NOMO-1 treated with dmso at 0.1 percent for 144 hours (cell line): Measurements from ENCODE around the gene ADCY10.
"Not testable (repeated sequence)": the region's sequence is repeated elsewhere in the genome, so short reads cannot be mapped to it uniquely, and the experiment has no call there.

Experiments used
- DNase-seq: peaks from one replicate; lab custom pipeline; 2025; ENCODE audit not compliant: unreplicated experiment; lab: John Stamatoyannopoulos, UW

ADCY10 gene

GRCh38 chr1:167893798-167894197 lies 20.1 kb downstream of the ADCY10 start:
- no peak for DNase-seq

GRCh38 chr1:167890400-167890799 lies 23.5 kb downstream of the ADCY10 start:
- DNase-seq = no peak

GRCh38 chr1:167887187-167887586 lies 26.7 kb downstream of the ADCY10 start:
- not testable (repeated sequence) for DNase-seq

- DNase-seq = no peak
Observed at GRCh38 chr1:167882376-167882775, 31.6 kb downstream of the ADCY10 start.

- DNase-seq = no peak
Observed at GRCh38 chr1:167881786-167882185, 32.1 kb downstream of the ADCY10 start.

- no peak for DNase-seq
Observed at GRCh38 chr1:167881069-167881468, 32.9 kb downstream of the ADCY10 start.

GRCh38 chr1:167880580-167881021 lies 33.3 kb downstream of the ADCY10 start:
- DNase-seq = no peak

- no peak for DNase-seq
Observed at GRCh38 chr1:167879508-167879907, 34.4 kb downstream of the ADCY10 start.

- DNase-seq = no peak
Observed at GRCh38 chr1:167878372-167879160, 35.4 kb downstream of the ADCY10 start.

GRCh38 chr1:167876597-167877175 lies 37.2 kb downstream of the ADCY10 start:
- DNase-seq = no peak

GRCh38 chr1:167871331-167871730 lies 42.6 kb downstream of the ADCY10 start:
- no peak for DNase-seq

- not testable (repeated sequence) for DNase-seq
Observed at GRCh38 chr1:167869157-167870001, 44.6 kb downstream of the ADCY10 start.

GRCh38 chr1:167866739-167867414 lies 47.1 kb downstream of the ADCY10 start:
- DNase-seq = not testable (repeated sequence)

- DNase-seq = not testable (repeated sequence)
Observed at GRCh38 chr1:167866326-167866725, 47.6 kb downstream of the ADCY10 start.

GRCh38 chr1:167865804-167866308 lies 48.1 kb downstream of the ADCY10 start:
- not testable (repeated sequence) for DNase-seq

GRCh38 chr1:167865193-167865592 lies 48.7 kb downstream of the ADCY10 start:
- DNase-seq = not testable (repeated sequence)

- DNase-seq = no peak
Observed at GRCh38 chr1:167864392-167865032, 49.4 kb downstream of the ADCY10 start.

GRCh38 chr1:167863921-167864279 lies 50.0 kb downstream of the ADCY10 start:
- no peak for DNase-seq

- DNase-seq = not testable (repeated sequence)
Observed at GRCh38 chr1:167863191-167863920, 50.6 kb downstream of the ADCY10 start.
